Measurements from ENCODE around the gene KRTAP9-4. TPM values are rescaled to one million over a fixed set of nuclear protein-coding genes. Genes with fewer than 3 reads are reported as not detected.
"Not testable (repeated sequence)": the region's sequence is repeated elsewhere in the genome, so short reads cannot be mapped to it uniquely, and the experiment has no call there.

KRTAP9-4 gene
- polyA plus RNA-seq, 1 donor, result not detected

- no peak for DNase-seq
Observed at GRCh38 chr17:41264599-41264998, 15.1 kb downstream of the KRTAP9-4 start.

DNA sequence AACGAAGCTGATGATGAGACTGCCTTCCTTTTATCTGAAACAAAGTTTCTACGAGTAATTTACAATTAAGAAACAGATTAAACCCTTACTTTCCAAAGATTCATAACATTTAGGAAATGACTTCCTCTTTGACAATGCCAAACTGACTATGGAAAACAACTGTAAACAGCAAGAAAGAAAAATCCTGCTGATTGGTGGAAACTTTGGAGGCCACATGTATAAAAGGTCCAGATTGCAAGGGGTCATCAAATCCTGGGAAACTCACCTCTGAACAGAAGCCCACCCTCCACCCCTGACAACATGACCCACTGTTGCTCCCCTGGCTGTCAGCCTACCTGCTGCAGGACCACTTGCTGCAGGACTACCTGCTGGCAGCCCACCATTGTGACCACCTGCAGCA is 15.6 kb downstream of the KRTAP9-4 start, which contains the start of gene KRTAP9-6:
TSS of gene KRTAP9-6 (plus strand) at position 301 of the 400 bp plus-strand sequence. CDS start at position 301, 0 bp downstream.
- DNase-seq, result no peak

DNA sequence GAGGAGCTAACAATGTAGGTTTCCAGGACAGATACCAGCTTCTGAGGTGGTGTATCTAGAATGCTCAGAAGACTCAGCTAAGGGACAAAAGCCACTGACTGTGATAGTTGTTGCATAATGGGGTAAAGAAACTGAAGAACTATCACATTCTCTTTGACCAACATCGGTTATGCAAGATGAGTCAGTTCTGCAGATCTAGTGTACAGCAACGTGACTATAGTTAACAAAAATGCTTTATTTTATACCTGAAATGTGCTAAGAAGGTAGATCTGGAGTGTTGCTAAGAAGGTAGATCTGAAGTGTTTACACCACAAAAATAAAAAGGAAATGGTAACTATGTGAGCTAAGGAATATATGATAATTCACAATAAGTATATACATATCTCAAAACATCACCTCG is 18.2 kb downstream of the KRTAP9-4 start:
- DNase-seq, result no peak

- not testable (repeated sequence) for DNase-seq
Observed at GRCh38 chr17:41271323-41271722, 21.8 kb downstream of the KRTAP9-4 start.

GRCh38 chr17:41271858-41272257 is 22.4 kb downstream of the KRTAP9-4 start:
- DNase-seq, result no peak

GRCh38 chr17:41275648-41276190 is 26.2 kb downstream of the KRTAP9-4 start, which contains the start of gene KRTAP9-7:
TSS of gene KRTAP9-7 (plus strand) at chr17:41275698. CDS start at chr17:41275698, 0 bp downstream.
- not testable (repeated sequence) for DNase-seq

DNA sequence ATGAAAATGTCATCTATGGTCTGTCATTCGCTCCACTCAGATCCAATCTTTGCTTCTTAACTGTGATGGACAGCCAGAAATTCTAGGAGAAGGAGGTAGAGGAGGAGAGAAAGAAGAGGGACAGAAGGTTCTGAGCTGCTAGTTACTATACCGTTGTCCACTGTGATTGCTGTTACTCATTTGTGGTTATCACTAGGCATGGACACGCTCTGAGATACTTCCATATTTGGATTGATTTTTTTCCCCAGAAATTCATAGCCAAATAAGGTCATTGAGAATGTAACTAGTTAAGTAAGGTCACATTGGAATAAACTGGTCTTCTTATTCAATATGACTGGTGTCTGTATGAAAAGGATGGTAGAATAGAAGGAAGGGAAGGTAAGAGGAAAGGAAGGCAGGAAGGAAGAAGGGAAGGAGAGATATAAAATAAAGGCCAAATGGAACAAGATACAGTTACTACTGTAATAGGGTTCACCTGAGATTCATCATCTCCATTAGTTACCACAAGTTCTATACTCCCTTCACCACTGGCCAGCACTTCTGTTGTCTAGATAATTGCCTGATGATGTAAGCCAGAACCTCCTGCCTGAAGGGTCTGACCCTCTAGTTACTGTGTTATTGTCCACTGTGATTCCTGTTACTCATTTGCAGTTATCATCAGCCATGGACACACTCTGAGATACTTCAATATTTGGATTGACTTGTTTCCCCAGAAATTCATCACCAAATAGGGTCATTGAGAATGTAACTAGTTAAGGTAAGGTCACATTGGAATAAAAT is 28.9 kb downstream of the KRTAP9-4 start:
- DNase-seq, result no peak

GRCh38 chr17:41284043-41284442 is 34.6 kb downstream of the KRTAP9-4 start:
- no peak for DNase-seq

DNA sequence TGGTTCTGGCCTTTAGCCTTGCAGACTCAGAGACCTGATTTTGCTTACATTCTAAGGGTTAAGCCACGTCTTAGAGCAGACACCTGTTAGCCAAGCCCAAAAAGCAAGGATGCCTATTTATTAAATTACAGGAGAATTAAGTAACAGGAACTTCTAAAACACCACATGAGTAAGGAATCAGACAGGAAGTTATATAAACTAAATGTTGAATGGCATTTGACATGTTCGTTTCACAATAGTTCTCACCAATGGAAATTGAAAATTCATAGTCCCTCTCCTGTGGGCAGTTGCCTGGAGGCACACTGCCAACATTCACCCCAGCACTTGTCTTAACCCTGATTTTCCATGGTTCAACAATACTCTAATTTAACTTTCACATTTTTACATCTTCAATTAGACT is 35.1 kb downstream of the KRTAP9-4 start:
- DNase-seq, result no peak

- no peak for DNase-seq
Observed at GRCh38 chr17:41287050-41287449, 37.6 kb downstream of the KRTAP9-4 start.

DNA sequence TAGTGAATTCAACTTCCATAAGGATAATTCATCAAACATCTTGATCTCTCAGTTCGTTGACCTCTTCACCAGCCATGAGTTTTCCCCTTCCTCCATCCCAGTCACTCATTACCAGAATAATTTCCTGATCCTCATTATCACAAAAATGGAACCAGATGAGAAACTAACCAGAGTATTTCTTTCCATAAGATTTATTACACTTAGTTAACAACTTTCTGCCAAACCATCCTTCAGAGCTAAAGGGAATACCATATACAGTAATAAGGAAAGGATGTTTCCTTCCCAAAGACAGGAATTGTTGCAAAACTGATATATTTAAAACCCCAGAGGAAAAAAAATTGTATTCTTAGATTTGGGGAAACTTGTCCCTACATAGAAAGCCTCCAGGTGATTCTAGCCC is 44.5 kb downstream of the KRTAP9-4 start:
- no peak for DNase-seq

DNA sequence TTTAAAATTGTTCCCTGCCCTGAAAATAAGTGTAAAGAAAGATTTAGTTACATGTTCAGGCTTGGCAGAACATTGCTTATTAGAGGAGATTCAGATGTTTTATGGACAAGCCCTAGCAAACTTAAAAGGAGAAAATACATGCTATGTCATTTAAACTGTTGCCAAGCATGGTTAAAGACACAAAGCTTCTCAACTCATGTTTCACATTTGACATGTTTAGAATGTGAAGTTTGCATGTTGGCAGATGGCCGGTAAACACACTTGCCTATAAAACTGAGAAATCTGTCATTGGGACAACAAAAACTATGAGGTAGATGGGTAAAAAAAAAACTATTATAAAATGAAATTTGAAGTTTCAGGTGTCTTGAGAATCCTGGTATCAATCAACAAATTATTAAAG is 47.4 kb downstream of the KRTAP9-4 start:
- no peak for DNase-seq

GRCh38 chr17:41298458-41299135 is 49.1 kb downstream of the KRTAP9-4 start:
- no peak for DNase-seq

Other genes with a start within 250 kb of the KRTAP9-4 start
- gene KRTAP3-2, start 249.8 kb upstream of the KRTAP9-4 start, polyA plus RNA-seq (ENCODE audit: insufficient read length), result not detected
- gene KRTAP3-1, start 240.6 kb upstream of the KRTAP9-4 start, polyA plus RNA-seq (ENCODE audit: insufficient read length), result not detected
- not detected for gene KRTAP1-5, start 222.5 kb upstream of the KRTAP9-4 start, polyA plus RNA-seq (ENCODE audit: insufficient read length)
- gene KRTAP1-4, start 219.5 kb upstream of the KRTAP9-4 start, polyA plus RNA-seq (ENCODE audit: insufficient read length), result not detected
- gene KRTAP1-3, start 214.8 kb upstream of the KRTAP9-4 start, polyA plus RNA-seq (ENCODE audit: insufficient read length), result not detected
- not detected for gene KRTAP1-1, start 208.2 kb upstream of the KRTAP9-4 start, polyA plus RNA-seq (ENCODE audit: insufficient read length)
- gene KRTAP2-1, start 202.4 kb upstream of the KRTAP9-4 start, polyA plus RNA-seq (ENCODE audit: insufficient read length), result not detected
- gene KRTAP2-2, start 194.5 kb upstream of the KRTAP9-4 start, polyA plus RNA-seq (ENCODE audit: insufficient read length), result not detected
- not detected for gene KRTAP2-3, start 189.6 kb upstream of the KRTAP9-4 start, polyA plus RNA-seq (ENCODE audit: insufficient read length)
- gene KRTAP2-4, start 183.8 kb upstream of the KRTAP9-4 start, polyA plus RNA-seq (ENCODE audit: insufficient read length), result not detected
- not detected for gene KRTAP4-7, start 165.5 kb upstream of the KRTAP9-4 start, polyA plus RNA-seq (ENCODE audit: insufficient read length)
- not detected for gene KRTAP4-8, start 151.5 kb upstream of the KRTAP9-4 start, polyA plus RNA-seq (ENCODE audit: insufficient read length)
- gene KRTAP4-16, start 147.5 kb upstream of the KRTAP9-4 start, polyA plus RNA-seq (ENCODE audit: insufficient read length), result not detected
- gene KRTAP4-9, start 144.3 kb upstream of the KRTAP9-4 start, polyA plus RNA-seq (ENCODE audit: insufficient read length), result not detected
- not detected for gene KRTAP4-11, start 131.3 kb upstream of the KRTAP9-4 start, polyA plus RNA-seq (ENCODE audit: insufficient read length)
- gene KRTAP4-12, start 125.5 kb upstream of the KRTAP9-4 start, polyA plus RNA-seq (ENCODE audit: insufficient read length), result not detected
- not detected for gene KRTAP4-6, start 109.1 kb upstream of the KRTAP9-4 start, polyA plus RNA-seq (ENCODE audit: insufficient read length)
- not detected for gene KRTAP4-5, start 99.9 kb upstream of the KRTAP9-4 start, polyA plus RNA-seq (ENCODE audit: insufficient read length)
- not detected for gene KRTAP4-4, start 88.9 kb upstream of the KRTAP9-4 start, polyA plus RNA-seq (ENCODE audit: insufficient read length)
- not detected for gene KRTAP4-3, start 81.5 kb upstream of the KRTAP9-4 start, polyA plus RNA-seq (ENCODE audit: insufficient read length)
- not detected for gene KRTAP4-2, start 71.5 kb upstream of the KRTAP9-4 start, polyA plus RNA-seq (ENCODE audit: insufficient read length)
- not detected for gene KRTAP4-1, start 64.8 kb upstream of the KRTAP9-4 start, polyA plus RNA-seq (ENCODE audit: insufficient read length)
- not detected for gene KRTAP9-1, start 59.8 kb upstream of the KRTAP9-4 start, polyA plus RNA-seq (ENCODE audit: insufficient read length)
- gene KRTAP9-2, start 23.0 kb upstream of the KRTAP9-4 start, polyA plus RNA-seq (ENCODE audit: insufficient read length), result not detected
- gene KRTAP9-3, start 17.2 kb upstream of the KRTAP9-4 start, polyA plus RNA-seq (ENCODE audit: insufficient read length), result not detected
- not detected for gene KRTAP9-8, start 11.7 kb upstream of the KRTAP9-4 start, polyA plus RNA-seq (ENCODE audit: insufficient read length)
- gene KRTAP9-9, start 5.7 kb downstream of the KRTAP9-4 start, polyA plus RNA-seq (ENCODE audit: insufficient read length), result not detected
- 0.42 TPM for gene KRTAP9-6, start 15.7 kb downstream of the KRTAP9-4 start, polyA plus RNA-seq (ENCODE audit: insufficient read length)
- not detected for gene KRTAP9-7, start 26.0 kb downstream of the KRTAP9-4 start, polyA plus RNA-seq (ENCODE audit: insufficient read length)
- gene KRTAP29-1, start 53.2 kb downstream of the KRTAP9-4 start, polyA plus RNA-seq (ENCODE audit: insufficient read length), result not detected
- not detected for gene KRTAP16-1, start 59.6 kb downstream of the KRTAP9-4 start, polyA plus RNA-seq (ENCODE audit: insufficient read length)
- gene KRTAP17-1, start 66.0 kb downstream of the KRTAP9-4 start, polyA plus RNA-seq (ENCODE audit: insufficient read length), result not detected
- not detected for gene KRT33A, start 101.1 kb downstream of the KRTAP9-4 start, polyA plus RNA-seq (ENCODE audit: insufficient read length)
- gene KRT33B, start 120.1 kb downstream of the KRTAP9-4 start, polyA plus RNA-seq (ENCODE audit: insufficient read length), result not detected
- gene KRT34, start 132.6 kb downstream of the KRTAP9-4 start, polyA plus RNA-seq (ENCODE audit: insufficient read length), result not detected
- gene KRT31, start 147.9 kb downstream of the KRTAP9-4 start, polyA plus RNA-seq (ENCODE audit: insufficient read length), result not detected
- gene KRT37, start 174.9 kb downstream of the KRTAP9-4 start, polyA plus RNA-seq (ENCODE audit: insufficient read length), result not detected
- not detected for gene KRT38, start 191.3 kb downstream of the KRTAP9-4 start, polyA plus RNA-seq (ENCODE audit: insufficient read length)
- not detected for gene KRT32, start 217.7 kb downstream of the KRTAP9-4 start, polyA plus RNA-seq (ENCODE audit: insufficient read length)
- gene KRT35, start 231.5 kb downstream of the KRTAP9-4 start, polyA plus RNA-seq (ENCODE audit: insufficient read length), result not detected
- not detected for gene KRT36, start 240.2 kb downstream of the KRTAP9-4 start, polyA plus RNA-seq (ENCODE audit: insufficient read length)

Measured in left kidney (tissue), 2 donors.